GM18873 (cell line): ENCODE results near the gene PKNOX2.

Source experiments
- ATAC-seq: cut with Tn5 transposase; IDR thresholded peaks from one replicate; pipeline ENCODE4 v1.9.1; 2021; ENCODE audit warnings: mild to moderate bottlenecking, moderate library complexity, moderate number of reproducible peaks; ENCODE audit not compliant: unreplicated experiment, low FRiP score

Gene PKNOX2

GRCh38 chr11:125257751-125258150 lies 93.2 kb downstream of the PKNOX2 start:
- no peak for ATAC-seq

GRCh38 chr11:125258291-125259032 lies 93.9 kb downstream of the PKNOX2 start:
- ATAC-seq = no peak

GRCh38 chr11:125261588-125261987 lies 97.0 kb downstream of the PKNOX2 start:
- ATAC-seq = no peak

- no peak for ATAC-seq
These were observed 97.8 kb downstream of the PKNOX2 start for GRCh38 chr11:125262194-125262829.

- ATAC-seq = no peak
These were observed 98.3 kb downstream of the PKNOX2 start for GRCh38 chr11:125262830-125263218.

GRCh38 chr11:125263268-125263790 lies 98.8 kb downstream of the PKNOX2 start:
- no peak for ATAC-seq

- no peak for ATAC-seq
These were observed 99.8 kb downstream of the PKNOX2 start for GRCh38 chr11:125264100-125265022.

- no peak for ATAC-seq
These were observed 103.0 kb downstream of the PKNOX2 start for GRCh38 chr11:125267548-125267947.

- no peak for ATAC-seq
These were observed 104.1 kb downstream of the PKNOX2 start for GRCh38 chr11:125268611-125269010.

GRCh38 chr11:125270106-125270505 lies 105.6 kb downstream of the PKNOX2 start:
- ATAC-seq = no peak

- no peak for ATAC-seq
These were observed 106.2 kb downstream of the PKNOX2 start for GRCh38 chr11:125270711-125271110.

GRCh38 chr11:125271483-125272091 lies 107.0 kb downstream of the PKNOX2 start:
- ATAC-seq = no peak

GRCh38 chr11:125272092-125272491 lies 107.5 kb downstream of the PKNOX2 start:
- ATAC-seq = no peak

GRCh38 chr11:125272821-125273220 lies 108.3 kb downstream of the PKNOX2 start:
- ATAC-seq = no peak

- no peak for ATAC-seq
These were observed 109.0 kb downstream of the PKNOX2 start for GRCh38 chr11:125273519-125274000.

- ATAC-seq = no peak
These were observed 109.8 kb downstream of the PKNOX2 start for GRCh38 chr11:125274309-125274708.

- ATAC-seq = no peak
These were observed 110.2 kb downstream of the PKNOX2 start for GRCh38 chr11:125274774-125275173.

GRCh38 chr11:125275905-125276618 lies 111.5 kb downstream of the PKNOX2 start:
- ATAC-seq = no peak

- no peak for ATAC-seq
These were observed 112.0 kb downstream of the PKNOX2 start for GRCh38 chr11:125276619-125276976.
